K562 (cell line): ENCODE results near the gene SAE1. TPM values are rescaled to one million over a fixed set of nuclear protein-coding genes. Genes with fewer than 3 reads are reported as not detected.

Experiments used
- BRD4 ChIP-seq: fragments of 200-600 bp; sonication (generic); IDR thresholded peaks from 2 replicates; pipeline ENCODE4 v1.6.1; 2017; ENCODE audit warnings: inconsistent platforms
- CC2D1A ChIP-seq: fragments of 450-650 bp; IDR thresholded peaks from 2 replicates; pipeline ENCODE4 v1.6.1; 2017; ENCODE audit warnings: mild to moderate bottlenecking
- GATAD2A ChIP-seq: fragments of 450-650 bp; IDR thresholded peaks from 2 replicates; pipeline ENCODE4 v1.6.1; 2017
- GATAD2B ChIP-seq: fragments of 450-650 bp; IDR thresholded peaks from 2 replicates; pipeline ENCODE4 v1.6.1; 2017; ENCODE audit warnings: mild to moderate bottlenecking, borderline replicate concordance
- HDAC3 ChIP-seq: fragments of 450-650 bp; IDR thresholded peaks from 2 replicates; pipeline ENCODE4 v1.6.1; 2018; ENCODE audit warnings: borderline replicate concordance, mild to moderate bottlenecking, moderate library complexity; ENCODE audit not compliant: partially characterized antibody
- NBN ChIP-seq: fragments of 450-650 bp; IDR thresholded peaks from 2 replicates; pipeline ENCODE4 v1.6.1; 2016; ENCODE audit warnings: low read depth, mild to moderate bottlenecking
- NCOA4 ChIP-seq: fragments of 450-650 bp; IDR thresholded peaks from 2 replicates; pipeline ENCODE4 v1.6.1; 2018; ENCODE audit warnings: mild to moderate bottlenecking; ENCODE audit not compliant: partially characterized antibody
- PHB2 ChIP-seq: fragments of 450-650 bp; IDR thresholded peaks from 2 replicates; pipeline ENCODE4 v1.6.1; 2017; ENCODE audit warnings: low read depth
- RBFOX2 ChIP-seq: fragments of 200-400 bp; formaldehyde crosslinking; IDR thresholded peaks from 2 replicates; pipeline ENCODE4 v1.6.1; 2017; ENCODE audit warnings: low read depth, mild to moderate bottlenecking, low read length, moderate library complexity
- SIX5 ChIP-seq, 2 experiments: IDR thresholded peaks; 2 replicates each; pipeline ENCODE4 v1.6.1; 2011; ENCODE audit warnings: low read length in 2 of 2, borderline replicate concordance in 1 of 2, low read depth in 1 of 2, mild to moderate bottlenecking in 1 of 2, moderate library complexity in 1 of 2; ENCODE audit not compliant: insufficient read depth in 1 of 2
- SPI1 ChIP-seq: IDR thresholded peaks from 2 replicates; pipeline ENCODE4 v1.6.1; 2011; ENCODE audit warnings: low read depth, low read length, control low read depth, borderline replicate concordance
- STAT5A ChIP-seq: IDR thresholded peaks from 2 replicates; pipeline ENCODE4 v1.6.1; 2012; ENCODE audit warnings: low read length, inconsistent platforms, borderline replicate concordance
- TGIF2 ChIP-seq: sonication (generic); formaldehyde crosslinking; IDR thresholded peaks from 2 replicates; pipeline ENCODE4 v1.8.1; 2022; ENCODE audit warnings: mild to moderate bottlenecking, missing genetic modification reagents, moderate library complexity
- ZEB2 ChIP-seq: fragments of 450-650 bp; IDR thresholded peaks from 2 replicates; pipeline ENCODE4 v1.6.1; 2016
- ZNF274 ChIP-seq: IDR thresholded peaks from 2 replicates; pipeline ENCODE4 v1.6.1; 2011; ENCODE audit warnings: low read depth, mild to moderate bottlenecking, low read length, moderate library complexity, borderline replicate concordance
- ZNF76 ChIP-seq: fragments of 250-450 bp; sonication (Bioruptor Pico); IDR thresholded peaks from 2 replicates; pipeline ENCODE4 v1.4.0; 2020; ENCODE audit warnings: mild to moderate bottlenecking, moderate library complexity, borderline replicate concordance
- polyA plus RNA-seq, 8 experiments: library from polyadenylated mRNA; depleted of rRNA in 4 of 8; stranded (reverse) in 5 of 8; unstranded in 3 of 8; fragments of >200 nt; fragmentation: Nextera tagmentation in 2 of 8; fragmentation: Illumina TruSeq in 1 of 8; extraction: Ambion mirVana in 2 of 8; extraction: Trizol in 1 of 8; gene quantifications; 2 replicates each; pipeline versions ENCODE4 v1.2.1 to v1.2.3, GENCODE V29; 2011 to 2014; ENCODE audit warnings: inconsistent platforms in 1 of 8, missing spikeins in 1 of 8
- total RNA-seq, 7 experiments: library from RNA; depleted of rRNA in 6 of 7; stranded (reverse); fragments of >200 nt in 6 of 7; fragmentation: Illumina TruSeq in 2 of 7; extraction: Trizol in 2 of 7; gene quantifications; 2 replicates each; pipeline versions ENCODE4 v1.2.1 to v1.2.3, GENCODE V29; 2011 to 2021; ENCODE audit warnings: low replicate concordance in 1 of 7
- TF ChIP-seq, protein P1 (sequence below): sonication (generic); formaldehyde crosslinking; IDR thresholded peaks from 2 replicates; pipeline ENCODE4 v1.8.0; 2022; ENCODE audit warnings: mild to moderate bottlenecking, low read depth, missing genetic modification reagents
- TF ChIP-seq, protein P2 (sequence below), 3 experiments: fragments of 200-800 bp in 1 of 3; sonication (Bioruptor generic) in 1 of 3; sonication (generic) in 1 of 3; formaldehyde crosslinking in 1 of 3; IDR thresholded peaks; 2 replicates each; pipeline versions ENCODE4 v1.6.1 to v1.8.0; 2016 to 2022; ENCODE audit warnings: mild to moderate bottlenecking in 2 of 3, missing compliant biosample characterization in 2 of 3, missing genetic modification characterization in 2 of 3, missing genetic modification reagents in 1 of 3
- TF ChIP-seq, protein P3 (sequence below): IDR thresholded peaks from 2 replicates; pipeline ENCODE4 v1.6.1; 2014; ENCODE audit warnings: antibody characterized with exemption
- TF ChIP-seq, protein P4 (sequence below): fragments of 450-650 bp; IDR thresholded peaks from 2 replicates; pipeline ENCODE4 v1.6.1; 2016; ENCODE audit warnings: borderline replicate concordance

Gene SAE1
- total and polyA plus RNA-seq, 9 of the 15 experiments (the other 6 are each of a cell fraction or from before 2014, with no cell fraction given): 82.8 to 299 (median 217) TPM

DNA sequence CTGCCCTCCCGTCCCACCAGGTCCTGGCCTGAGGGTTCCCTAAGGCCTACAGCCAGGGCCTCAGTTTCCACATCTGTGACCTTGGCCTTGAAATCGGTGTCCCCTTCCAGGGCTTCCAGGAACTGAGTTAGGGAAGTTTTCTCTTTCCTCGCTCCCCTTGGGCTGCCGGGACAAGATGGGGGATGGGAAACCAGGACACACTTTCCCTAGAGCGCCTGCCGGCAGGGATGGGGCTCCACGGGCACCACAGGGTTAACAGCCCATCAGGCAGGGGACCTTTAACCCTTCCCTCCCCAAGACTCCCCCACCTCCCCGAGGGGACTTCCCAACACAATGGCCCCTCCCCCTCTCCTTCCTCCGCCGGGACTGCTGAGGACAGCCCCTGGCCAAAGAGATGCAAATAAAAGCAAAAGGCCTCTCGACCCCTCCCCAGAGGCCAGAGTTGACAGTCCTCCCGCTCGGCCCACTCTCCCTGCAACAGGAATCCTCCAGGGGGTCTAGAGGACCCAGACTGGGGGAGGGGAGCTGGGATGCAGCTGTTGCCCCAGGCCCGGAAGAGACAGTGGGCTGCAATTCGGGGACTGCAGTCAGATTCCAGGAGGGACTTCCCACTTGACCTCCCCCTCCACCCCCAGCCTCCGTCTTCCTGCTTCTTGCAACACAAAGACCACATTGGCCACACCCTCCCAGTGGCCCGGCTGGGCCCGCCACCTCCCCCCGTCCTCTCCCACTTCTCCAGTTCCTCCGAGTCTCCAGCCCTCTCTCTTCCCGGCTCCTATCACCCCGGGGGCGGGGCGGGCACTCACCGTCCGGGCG lies 96.9 kb downstream of the SAE1 start (continued):
- TF ChIP-seq, protein P1, sequence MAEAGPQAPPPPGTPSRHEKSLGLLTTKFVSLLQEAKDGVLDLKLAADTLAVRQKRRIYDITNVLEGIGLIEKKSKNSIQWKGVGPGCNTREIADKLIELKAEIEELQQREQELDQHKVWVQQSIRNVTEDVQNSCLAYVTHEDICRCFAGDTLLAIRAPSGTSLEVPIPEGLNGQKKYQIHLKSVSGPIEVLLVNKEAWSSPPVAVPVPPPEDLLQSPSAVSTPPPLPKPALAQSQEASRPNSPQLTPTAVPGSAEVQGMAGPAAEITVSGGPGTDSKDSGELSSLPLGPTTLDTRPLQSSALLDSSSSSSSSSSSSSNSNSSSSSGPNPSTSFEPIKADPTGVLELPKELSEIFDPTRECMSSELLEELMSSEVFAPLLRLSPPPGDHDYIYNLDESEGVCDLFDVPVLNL (CRISPR knock-in tag): peak; percentile 15; the same call in 1 of the 2 replicates
- no peak for TF ChIP-seq TGIF2 (CRISPR knock-in tag)
- no peak for TF ChIP-seq ZNF76 (CRISPR knock-in tag)
- peak; percentile 64; the same call in 1 of the 2 replicates for TF ChIP-seq SPI1
- no peak for TF ChIP-seq PHB2
- TF ChIP-seq GATAD2A: peak; percentile 81
- TF ChIP-seq ZEB2: peak; percentile 54; the same call in 1 of the 2 replicates
- TF ChIP-seq NCOA4: no peak
- TF ChIP-seq STAT5A: peak; percentile 71; the same call in 1 of the 2 replicates
- TF ChIP-seq ZNF274: no peak
- TF ChIP-seq, protein P2, sequence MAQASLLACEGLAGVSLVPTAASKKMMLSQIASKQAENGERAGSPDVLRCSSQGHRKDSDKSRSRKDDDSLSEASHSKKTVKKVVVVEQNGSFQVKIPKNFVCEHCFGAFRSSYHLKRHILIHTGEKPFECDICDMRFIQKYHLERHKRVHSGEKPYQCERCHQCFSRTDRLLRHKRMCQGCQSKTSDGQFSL (CRISPR knock-in tag; IDR thresholded peaks at IDR 0.05): peak; percentile 88; the same call in 1 of the 2 replicates
- TF ChIP-seq, protein P2 (tag; IDR thresholded peaks at IDR 0.05): peak in 1 of 2 experiments; percentile 96; a peak in 2 of 4 replicates
- TF ChIP-seq, protein P3, sequence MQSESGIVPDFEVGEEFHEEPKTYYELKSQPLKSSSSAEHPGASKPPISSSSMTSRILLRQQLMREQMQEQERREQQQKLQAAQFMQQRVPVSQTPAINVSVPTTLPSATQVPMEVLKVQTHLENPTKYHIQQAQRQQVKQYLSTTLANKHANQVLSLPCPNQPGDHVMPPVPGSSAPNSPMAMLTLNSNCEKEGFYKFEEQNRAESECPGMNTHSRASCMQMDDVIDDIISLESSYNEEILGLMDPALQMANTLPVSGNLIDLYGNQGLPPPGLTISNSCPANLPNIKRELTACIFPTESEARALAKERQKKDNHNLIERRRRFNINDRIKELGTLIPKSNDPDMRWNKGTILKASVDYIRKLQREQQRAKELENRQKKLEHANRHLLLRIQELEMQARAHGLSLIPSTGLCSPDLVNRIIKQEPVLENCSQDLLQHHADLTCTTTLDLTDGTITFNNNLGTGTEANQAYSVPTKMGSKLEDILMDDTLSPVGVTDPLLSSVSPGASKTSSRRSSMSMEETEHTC: no peak; the same call in 1 of the 2 replicates
- TF ChIP-seq GATAD2B: peak; percentile 5; the same call in 1 of the 2 replicates
- peak; percentile 91 for TF ChIP-seq NBN
- TF ChIP-seq BRD4: 0 out of 2 replicates have a peak, but pooled peaks have one; percentile 5
- TF ChIP-seq RBFOX2: peak; percentile 46
- 0 out of 2 replicates have a peak, but pooled peaks have one; percentile 82 for TF ChIP-seq CC2D1A
- peak; percentile 56 for TF ChIP-seq HDAC3
- no peak for TF ChIP-seq SIX5 (IDR thresholded peaks at IDR 0.05; ENCODE audit: borderline replicate concordance in 1 of 2, insufficient read depth in 1 of 2, low read depth in 1 of 2, low read length in 2 of 2)
- TF ChIP-seq, protein P4, sequence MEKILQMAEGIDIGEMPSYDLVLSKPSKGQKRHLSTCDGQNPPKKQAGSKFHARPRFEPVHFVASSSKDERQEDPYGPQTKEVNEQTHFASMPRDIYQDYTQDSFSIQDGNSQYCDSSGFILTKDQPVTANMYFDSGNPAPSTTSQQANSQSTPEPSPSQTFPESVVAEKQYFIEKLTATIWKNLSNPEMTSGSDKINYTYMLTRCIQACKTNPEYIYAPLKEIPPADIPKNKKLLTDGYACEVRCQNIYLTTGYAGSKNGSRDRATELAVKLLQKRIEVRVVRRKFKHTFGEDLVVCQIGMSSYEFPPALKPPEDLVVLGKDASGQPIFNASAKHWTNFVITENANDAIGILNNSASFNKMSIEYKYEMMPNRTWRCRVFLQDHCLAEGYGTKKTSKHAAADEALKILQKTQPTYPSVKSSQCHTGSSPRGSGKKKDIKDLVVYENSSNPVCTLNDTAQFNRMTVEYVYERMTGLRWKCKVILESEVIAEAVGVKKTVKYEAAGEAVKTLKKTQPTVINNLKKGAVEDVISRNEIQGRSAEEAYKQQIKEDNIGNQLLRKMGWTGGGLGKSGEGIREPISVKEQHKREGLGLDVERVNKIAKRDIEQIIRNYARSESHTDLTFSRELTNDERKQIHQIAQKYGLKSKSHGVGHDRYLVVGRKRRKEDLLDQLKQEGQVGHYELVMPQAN: peak; percentile 80; the same call in 1 of the 2 replicates
